Fibroblast of the aortic adventitia (primary cell): ENCODE data around the gene ERO1B. TPM values are rescaled to one million over a fixed set of nuclear protein-coding genes. Genes with fewer than 3 reads are reported as not detected.

ENCODE experiments used
- DNase-seq: peaks from one replicate; pipeline ENCODE4 v3.0.0-alpha.2; 2010; ENCODE audit warnings: low read depth
- H3K4me3 ChIP-seq: 2 replicates; pipeline ENCODE4 v1.5.1; 2011; ENCODE audit warnings: low read depth, mild to moderate bottlenecking, control low read depth, low read length, moderate library complexity
- CTCF ChIP-seq: IDR thresholded peaks from 2 replicates; pipeline ENCODE4 v1.5.1; 2011; ENCODE audit warnings: mild to moderate bottlenecking, low read length, control low read depth, inconsistent platforms; ENCODE audit not compliant: insufficient read depth
- total RNA-seq: library from RNA; depleted of rRNA; stranded (reverse); fragments of >200 nt; gene quantifications from 2 replicates; pipeline ENCODE4 v1.2.3, GENCODE V29; 2012; ENCODE audit warnings: low replicate concordance

The ERO1B gene
- total RNA-seq, 1 donor: 1.4 TPM

GRCh38 chr1:236214761-236215160 is 67.0 kb downstream of the ERO1B start:
- H3K4me3 ChIP-seq: no peak overlapping the region
- DNase-seq: no peak
- no peak for TF ChIP-seq CTCF

GRCh38 chr1:236213534-236213933 is 68.2 kb downstream of the ERO1B start:
- TF ChIP-seq CTCF: no peak
- no peak overlapping the region for H3K4me3 ChIP-seq
- DNase-seq: no peak

GRCh38 chr1:236211815-236212214 is 69.9 kb downstream of the ERO1B start:
- TF ChIP-seq CTCF: no peak
- no peak overlapping the region for H3K4me3 ChIP-seq
- DNase-seq: no peak

GRCh38 chr1:236209713-236210112 is 72.0 kb downstream of the ERO1B start:
- no peak for TF ChIP-seq CTCF
- DNase-seq: no peak
- no peak overlapping the region for H3K4me3 ChIP-seq

GRCh38 chr1:236209185-236209584 is 72.6 kb downstream of the ERO1B start:
- no peak for DNase-seq
- H3K4me3 ChIP-seq: no peak overlapping the region
- no peak for TF ChIP-seq CTCF

GRCh38 chr1:236207569-236207968 is 74.2 kb downstream of the ERO1B start:
- H3K4me3 ChIP-seq: no peak overlapping the region
- TF ChIP-seq CTCF: no peak
- DNase-seq: no peak

GRCh38 chr1:236207121-236207520 is 74.6 kb downstream of the ERO1B start:
- no peak overlapping the region for H3K4me3 ChIP-seq
- no peak for TF ChIP-seq CTCF
- DNase-seq: no peak
